ENCODE measurements around the gene OTUB1. TPM values are rescaled to one million over a fixed set of nuclear protein-coding genes. Genes with fewer than 3 reads are reported as not detected.
A peak's percentile ranks its signal among the peaks of the same experiment; 100 is the strongest.

The OTUB1 gene
- total and polyA plus RNA-seq, 11 donors: 46.7 to 83.1 (median 54.5) TPM

GRCh38 chr11:63944987-63945386 lies 41.3 kb upstream of the OTUB1 start:
- Histone ChIP-seq H3K27ac (peak overlapping the region; percentile 12 to 83 (median 68)), H3K4me1 (peaks cover 0 to 36% (median 26%) of the 10 kb centered on the region in 12 donors), H3K4me3 (peak overlapping the region in 3 of 12 donors; percentile 25 to 46 (median 29)), H3K27me3 (no peaks in the 10 kb centered on the region), H3K9me3 (no peaks in the 10 kb centered on the region), H3K36me3 (peaks cover 0 to 36% (median 21%) of the 10 kb centered on the region in 9 donors)
- ATAC-seq (peak; percentile 44 to 80 (median 74)), DNase-seq (peak in 4 of 5 donors; percentile 43 to 73 (median 58))
- TF ChIP-seq CTCF (IDR thresholded peaks at IDR 0.05): no peak
- intact Hi-C loops (cut with DNase I): loop anchor here (1.0 to 10.0 kb wide), 9 partner anchors 38 to 180 kb away; partner anchors contain the start of gene ZFTA (in 9 of the 10)
- WGBS, 4 donors: 30 to 38% (median 34%) methylated on average over 4 to 8 of the region's 8 CpGs

DNA sequence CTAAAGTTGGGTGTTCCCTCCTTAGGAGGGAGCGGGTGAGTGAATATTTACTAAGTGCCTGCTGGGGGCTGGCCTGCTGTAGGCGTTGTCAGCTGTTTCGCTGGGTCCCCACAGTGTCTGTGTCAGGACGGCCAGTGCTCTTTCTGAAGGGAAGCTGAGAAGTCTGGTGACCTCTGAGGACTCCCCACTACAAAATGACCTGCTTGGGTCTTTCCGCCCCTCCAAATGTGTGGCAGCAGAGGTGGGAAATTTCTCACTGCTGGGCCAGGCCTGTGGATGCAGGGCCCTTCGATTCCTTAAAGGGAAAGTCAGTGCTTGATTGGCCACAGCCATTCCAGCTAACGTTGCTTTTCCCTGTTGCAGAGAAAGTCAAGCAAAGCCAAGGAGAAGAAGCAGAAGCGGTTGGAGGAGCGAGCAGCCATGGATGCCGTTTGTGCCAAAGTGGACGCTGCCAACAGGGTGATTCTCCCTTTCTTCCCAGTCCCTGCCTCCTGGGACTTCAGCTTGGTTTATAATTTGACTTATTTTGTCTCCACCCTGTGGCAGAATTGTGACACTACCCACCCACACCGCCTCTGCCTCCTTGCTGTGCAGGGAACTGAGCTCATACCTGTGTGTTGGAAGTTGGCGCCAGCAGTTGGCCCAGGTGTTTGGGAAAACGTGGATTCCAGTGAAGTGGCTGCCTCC lies 40.6 kb upstream of the OTUB1 start:
- ATAC-seq (peak; percentile 55 to 88 (median 83)), DNase-seq (peak; percentile 65 to 78 (median 70))
- H3K27me3 ChIP-seq: no peaks in the 10 kb centered on the region

DNA sequence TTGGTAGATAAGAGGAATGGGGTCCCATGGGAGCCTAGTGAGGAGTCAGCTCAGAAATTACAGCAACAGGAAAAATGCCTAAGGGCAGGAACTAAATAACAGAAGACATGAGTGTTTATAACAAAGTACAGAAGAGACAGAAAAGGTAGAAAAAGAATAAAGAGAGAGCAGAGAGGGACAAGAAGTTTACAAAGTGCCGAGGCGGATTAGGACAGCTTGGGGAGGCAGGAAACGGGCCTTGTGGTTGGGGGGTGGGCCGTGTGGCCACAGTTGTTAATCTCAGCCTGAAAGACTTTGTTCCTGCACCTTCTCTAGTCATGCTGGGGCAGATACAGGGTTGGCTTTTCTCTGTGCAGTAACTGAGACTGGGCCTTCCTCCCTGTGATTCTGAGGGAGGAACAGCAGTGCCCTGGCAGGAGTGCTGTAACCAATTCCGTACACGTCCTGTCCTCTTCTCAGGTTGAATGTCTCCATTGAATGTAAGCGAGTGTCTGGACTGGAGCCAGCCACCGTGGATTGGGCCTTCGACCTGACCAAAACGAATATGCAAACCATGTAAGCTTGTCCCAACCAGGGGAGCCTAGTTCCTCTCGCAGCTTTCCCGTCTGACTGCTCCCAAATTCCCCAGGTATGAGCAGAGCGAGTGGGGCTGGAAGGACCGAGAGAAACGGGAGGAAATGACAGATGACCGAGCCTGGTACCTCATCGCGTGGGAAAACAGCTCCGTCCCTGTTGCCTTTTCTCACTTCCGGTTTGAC lies 34.3 kb upstream of the OTUB1 start:
- peak overlapping the region in 1 of 12 donors; percentile 52 for H3K27ac ChIP-seq
- H3K36me3 ChIP-seq: peaks cover 0 to 75% (median 63%) of the 10 kb centered on the region in 9 donors
- peak in 1 of 4 donors; percentile 17 for ATAC-seq

More for the DNA sequence above, 40.6 kb upstream of the OTUB1 start:
- H3K27ac ChIP-seq: peak overlapping the region; percentile 12 to 83 (median 68)
- peaks cover 0 to 31% (median 22%) of the 10 kb centered on the region in 12 donors for H3K4me1 ChIP-seq
- intact Hi-C loops (cut with DNase I): loop anchor here (1.0 to 10.0 kb wide), 8 partner anchors 71 to 181 kb away; partner anchors contain the start of gene ZFTA (in 6 of the 10)
- peaks cover 0 to 42% (median 27%) of the 10 kb centered on the region in 9 donors for H3K36me3 ChIP-seq
- WGBS, 4 donors: 27 to 38% (median 28%) methylated on average over 14 of the region's 14 CpGs
- no peaks in the 10 kb centered on the region for H3K9me3 ChIP-seq
- H3K4me3 ChIP-seq: peak overlapping the region in 10 of 12 donors; percentile 0 to 46 (median 27)
- no peak for TF ChIP-seq POLR2A (IDR thresholded peaks at IDR 0.05)
- TF ChIP-seq CTCF (IDR thresholded peaks at IDR 0.05): peak; percentile 55 to 85 (median 75)

More for the DNA sequence above, 34.3 kb upstream of the OTUB1 start:
- no peaks in the 10 kb centered on the region for H3K9me3 ChIP-seq
- no peak overlapping the region for H3K4me3 ChIP-seq
- intact Hi-C loops (cut with DNase I): no loop called here
- H3K4me1 ChIP-seq: no peaks in the 10 kb centered on the region
- TF ChIP-seq CTCF (IDR thresholded peaks at IDR 0.05) (no peak), POLR2A (IDR thresholded peaks at IDR 0.05) (no peak)
- 79 to 87% (median 85%) methylated on average over 20 of the region's 20 CpGs for WGBS, 4 donors
- H3K27me3 ChIP-seq: no peaks in the 10 kb centered on the region
- DNase-seq: no peak

Data from heart left ventricle (tissue), 16 donors.